Ecto neural progenitor cell (in vitro differentiated cells): ENCODE data around the gene ELP1.
"Not testable (repeated sequence)": the region's sequence is repeated elsewhere in the genome, so short reads cannot be mapped to it uniquely, and the experiment has no call there.

Experiments used
- DNase-seq: peaks from one replicate; pipeline ENCODE4 v3.0.0-alpha.2; 2018; ENCODE audit warnings: low spot score

ELP1 gene

GRCh38 chr9:108924466-108924865 is 9.5 kb downstream of the ELP1 start:
- DNase-seq = no peak

GRCh38 chr9:108921200-108921599 is 12.7 kb downstream of the ELP1 start:
- no peak for DNase-seq

GRCh38 chr9:108920401-108920800 is 13.5 kb downstream of the ELP1 start:
- DNase-seq = not testable (repeated sequence)

- no peak for DNase-seq
These were observed 14.4 kb downstream of the ELP1 start for GRCh38 chr9:108919517-108919916.

GRCh38 chr9:108913391-108913790 is 20.5 kb downstream of the ELP1 start:
- DNase-seq = no peak

GRCh38 chr9:108911820-108912219 is 22.1 kb downstream of the ELP1 start:
- DNase-seq = no peak

GRCh38 chr9:108910914-108911313 is 23.0 kb downstream of the ELP1 start:
- DNase-seq = no peak

- no peak for DNase-seq
These were observed 23.5 kb downstream of the ELP1 start for GRCh38 chr9:108910402-108910801.

- DNase-seq = no peak
These were observed 28.4 kb downstream of the ELP1 start for GRCh38 chr9:108905494-108905893.

GRCh38 chr9:108904161-108904560 is 29.8 kb downstream of the ELP1 start:
- DNase-seq = no peak

- DNase-seq = no peak
These were observed 30.4 kb downstream of the ELP1 start for GRCh38 chr9:108903420-108904103.

- no peak for DNase-seq
These were observed 33.7 kb downstream of the ELP1 start for GRCh38 chr9:108900176-108900575.

- DNase-seq = not testable (repeated sequence)
These were observed 34.8 kb downstream of the ELP1 start for GRCh38 chr9:108899023-108899695.

- no peak for DNase-seq
These were observed 36.4 kb downstream of the ELP1 start for GRCh38 chr9:108897324-108898096.

GRCh38 chr9:108894225-108894997 is 39.5 kb downstream of the ELP1 start:
- no peak for DNase-seq

- no peak for DNase-seq
These were observed 44.3 kb downstream of the ELP1 start for GRCh38 chr9:108889649-108890067.

- not testable (repeated sequence) for DNase-seq
These were observed 47.2 kb downstream of the ELP1 start for GRCh38 chr9:108886594-108887271.

- DNase-seq = no peak
These were observed 48.1 kb downstream of the ELP1 start for GRCh38 chr9:108885643-108886348.

- no peak for DNase-seq
These were observed 49.2 kb downstream of the ELP1 start for GRCh38 chr9:108884701-108885100.

- DNase-seq = no peak
These were observed 50.8 kb downstream of the ELP1 start for GRCh38 chr9:108883085-108883484.
